ENCODE data around the gene RAD51B.

Gene RAD51B

DNA sequence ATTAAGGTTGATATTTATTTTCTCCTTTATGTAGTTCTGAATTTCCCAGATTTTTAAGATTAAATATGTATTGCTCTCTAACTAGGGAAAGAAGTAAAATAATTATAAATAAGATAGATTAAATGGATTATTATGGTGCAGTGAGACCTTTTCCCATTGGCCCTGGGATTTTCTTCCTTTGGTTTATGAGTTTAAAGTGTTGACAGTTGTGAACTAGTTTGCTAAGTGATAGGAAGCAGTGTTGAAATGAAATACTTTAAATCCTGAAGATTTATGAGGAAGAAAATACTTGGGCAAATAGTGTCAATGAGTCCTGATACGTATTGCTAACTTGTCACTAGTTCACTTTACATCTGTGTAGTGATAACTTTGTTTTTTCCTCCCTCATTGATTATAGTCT is 188.9 kb downstream of the RAD51B start:
- TF ChIP-seq, protein P1, sequence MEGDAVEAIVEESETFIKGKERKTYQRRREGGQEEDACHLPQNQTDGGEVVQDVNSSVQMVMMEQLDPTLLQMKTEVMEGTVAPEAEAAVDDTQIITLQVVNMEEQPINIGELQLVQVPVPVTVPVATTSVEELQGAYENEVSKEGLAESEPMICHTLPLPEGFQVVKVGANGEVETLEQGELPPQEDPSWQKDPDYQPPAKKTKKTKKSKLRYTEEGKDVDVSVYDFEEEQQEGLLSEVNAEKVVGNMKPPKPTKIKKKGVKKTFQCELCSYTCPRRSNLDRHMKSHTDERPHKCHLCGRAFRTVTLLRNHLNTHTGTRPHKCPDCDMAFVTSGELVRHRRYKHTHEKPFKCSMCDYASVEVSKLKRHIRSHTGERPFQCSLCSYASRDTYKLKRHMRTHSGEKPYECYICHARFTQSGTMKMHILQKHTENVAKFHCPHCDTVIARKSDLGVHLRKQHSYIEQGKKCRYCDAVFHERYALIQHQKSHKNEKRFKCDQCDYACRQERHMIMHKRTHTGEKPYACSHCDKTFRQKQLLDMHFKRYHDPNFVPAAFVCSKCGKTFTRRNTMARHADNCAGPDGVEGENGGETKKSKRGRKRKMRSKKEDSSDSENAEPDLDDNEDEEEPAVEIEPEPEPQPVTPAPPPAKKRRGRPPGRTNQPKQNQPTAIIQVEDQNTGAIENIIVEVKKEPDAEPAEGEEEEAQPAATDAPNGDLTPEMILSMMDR (IDR thresholded peaks at IDR 0.05; ENCODE audit: low read depth, low read length) = no peak
- no peak overlapping the region for H3K4me3 ChIP-seq (ENCODE audit: low read depth, low read length)
- in situ Hi-C loops (cut with HindIII; ENCODE audit: low sequenced_read_pairs) = no loop called here
- no peak for DNase-seq (ENCODE audit: low read depth, low spot score)

DNA sequence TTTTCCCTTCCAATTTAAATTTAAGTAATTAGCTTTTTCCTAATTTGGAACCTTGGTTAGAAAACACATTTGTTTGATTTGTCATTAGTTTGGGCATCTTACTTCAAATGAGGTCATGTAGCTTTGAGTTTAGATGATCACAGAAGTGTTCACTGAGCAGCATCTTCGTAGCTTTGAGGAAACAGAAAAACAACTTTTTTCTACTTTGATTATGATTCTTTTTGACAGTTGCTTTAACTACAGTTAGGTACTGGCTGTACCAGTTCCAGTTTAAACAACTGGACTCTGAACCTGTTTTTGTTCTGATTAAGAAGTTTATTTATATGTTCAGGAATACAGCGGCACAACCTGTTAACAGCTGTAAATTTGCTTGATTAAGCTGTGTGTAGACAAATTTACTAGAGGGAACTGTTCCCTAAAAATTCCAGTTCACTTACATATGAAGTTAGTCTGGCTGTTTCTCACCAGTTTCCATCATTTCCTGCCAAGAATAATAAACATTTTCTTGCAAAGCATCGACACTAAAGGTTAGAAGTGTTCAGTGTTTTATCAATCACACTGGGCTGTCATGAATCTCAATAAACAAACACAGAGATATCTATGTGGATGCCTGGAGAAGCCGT is 191.9 kb downstream of the RAD51B start:
- H3K4me3 ChIP-seq (ENCODE audit: low read depth, low read length) = no peak overlapping the region
- in situ Hi-C loops (cut with HindIII; ENCODE audit: low sequenced_read_pairs) = no loop called here
- peak; percentile 86 for DNase-seq (ENCODE audit: low read depth, low spot score)
- TF ChIP-seq, protein P1 (IDR thresholded peaks at IDR 0.05; ENCODE audit: low read depth, low read length) = no peak

DNA sequence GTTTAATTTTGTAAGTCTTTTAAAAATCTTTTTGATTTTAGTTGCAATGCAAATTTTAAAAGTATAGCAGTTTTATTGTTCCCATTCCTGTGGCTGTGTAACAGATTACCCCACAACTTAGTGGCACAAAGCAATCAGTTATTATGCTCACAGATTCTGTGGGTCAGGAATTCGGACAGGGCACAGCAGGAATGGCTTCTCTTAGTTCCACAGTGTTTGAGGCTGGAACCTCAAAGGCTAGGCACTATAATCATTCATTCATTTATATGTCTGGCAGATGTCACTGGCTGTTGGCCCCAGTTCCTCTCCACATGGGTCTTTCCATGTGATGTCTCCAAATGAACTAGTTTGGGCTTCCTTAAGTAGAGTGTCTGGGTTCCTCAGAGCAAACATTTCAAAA is 193.3 kb downstream of the RAD51B start:
- in situ Hi-C loops (cut with HindIII; ENCODE audit: low sequenced_read_pairs) = no loop called here
- H3K4me3 ChIP-seq (ENCODE audit: low read depth, low read length) = no peak overlapping the region
- TF ChIP-seq, protein P1 (IDR thresholded peaks at IDR 0.05; ENCODE audit: low read depth, low read length) = no peak
- peak; percentile 3 for DNase-seq (ENCODE audit: low read depth, low spot score)

DNA sequence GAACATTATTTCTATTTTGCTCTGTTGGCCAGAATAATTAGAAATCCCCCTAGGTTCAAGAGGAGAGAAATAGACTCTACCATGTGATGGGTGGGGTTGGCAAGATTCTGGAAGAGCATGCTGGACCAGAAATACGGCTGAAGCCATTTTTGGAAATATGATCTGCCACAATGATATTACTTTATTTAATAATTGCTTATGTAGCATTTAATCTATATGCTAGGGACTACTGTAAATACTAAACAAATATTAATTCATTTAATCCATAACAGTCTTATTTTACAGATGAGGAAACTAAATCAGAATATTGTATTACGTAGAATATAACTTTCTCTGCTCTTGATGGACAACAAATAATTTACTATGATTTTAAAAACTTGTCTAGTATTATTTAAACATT is 193.7 kb downstream of the RAD51B start:
- in situ Hi-C loops (cut with HindIII; ENCODE audit: low sequenced_read_pairs) = no loop called here
- TF ChIP-seq, protein P1 (IDR thresholded peaks at IDR 0.05; ENCODE audit: low read depth, low read length) = no peak
- no peak for DNase-seq (ENCODE audit: low read depth, low spot score)
- H3K4me3 ChIP-seq (ENCODE audit: low read depth, low read length) = no peak overlapping the region

DNA sequence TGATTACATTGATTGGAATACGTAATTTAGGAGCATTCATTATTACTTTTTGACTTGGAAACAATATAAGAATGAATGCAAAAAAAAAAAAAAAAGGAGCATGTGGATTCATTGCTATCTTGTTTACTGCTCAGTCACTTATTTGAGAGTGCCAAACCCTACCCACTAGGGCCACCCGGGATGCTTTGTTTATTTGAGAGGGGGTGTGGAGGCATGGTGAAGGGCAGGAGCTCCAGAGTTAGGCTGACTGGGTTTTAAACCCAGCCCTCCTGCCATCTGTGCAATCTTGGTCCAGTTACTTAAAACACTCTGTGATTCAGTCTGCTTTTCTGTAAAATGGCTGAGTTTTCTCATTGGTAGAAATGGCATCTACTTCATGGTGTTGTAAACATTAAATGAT is 195.2 kb downstream of the RAD51B start:
- DNase-seq (ENCODE audit: low read depth, low spot score) = no peak
- no peak overlapping the region for H3K4me3 ChIP-seq (ENCODE audit: low read depth, low read length)
- in situ Hi-C loops (cut with HindIII; ENCODE audit: low sequenced_read_pairs) = no loop called here
- TF ChIP-seq, protein P1 (IDR thresholded peaks at IDR 0.05; ENCODE audit: low read depth, low read length) = no peak

DNA sequence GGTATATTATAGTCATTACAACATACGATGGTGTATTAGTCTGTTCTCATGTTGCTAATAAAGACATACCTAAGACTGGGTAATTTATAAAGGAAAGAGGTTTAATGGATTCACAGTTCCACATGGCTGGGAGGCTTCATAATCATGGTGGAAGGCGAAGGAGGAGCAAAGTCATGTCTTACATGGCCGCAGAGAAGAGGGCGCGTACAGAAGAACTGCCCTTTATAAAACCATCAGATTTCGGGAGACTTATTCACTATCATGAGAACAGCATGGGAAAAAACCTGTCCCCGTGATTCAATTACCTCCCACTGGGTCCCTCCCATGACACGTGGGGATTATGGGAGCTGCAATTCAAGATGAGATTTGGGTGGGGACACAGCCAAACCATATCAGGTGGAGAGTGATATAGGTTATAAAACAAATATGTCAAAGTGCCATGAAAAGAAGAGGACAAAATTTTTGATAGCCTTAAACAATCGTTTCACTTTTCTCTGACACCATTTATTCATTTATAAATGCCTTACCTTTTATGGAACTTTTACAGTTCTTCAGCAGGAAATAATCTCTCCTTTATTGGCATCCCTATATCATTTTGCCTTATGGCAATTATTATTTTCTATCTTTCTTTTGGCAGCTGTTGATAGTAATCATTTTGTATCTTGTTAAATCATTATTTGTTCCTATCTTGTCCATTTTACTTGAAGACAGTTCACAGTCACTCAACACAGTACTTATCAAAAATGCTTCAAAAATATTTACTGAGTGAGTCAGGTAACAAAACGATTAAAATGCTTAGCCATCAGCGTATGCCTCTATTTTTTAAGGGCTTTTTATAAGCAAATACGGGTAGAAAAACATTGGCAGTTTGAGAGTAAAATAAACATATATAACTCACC is 196.0 kb downstream of the RAD51B start:
- in situ Hi-C loops (cut with HindIII; ENCODE audit: low sequenced_read_pairs) = no loop called here
- TF ChIP-seq, protein P1 (IDR thresholded peaks at IDR 0.05; ENCODE audit: low read depth, low read length) = no peak
- DNase-seq (ENCODE audit: low read depth, low spot score) = peak; percentile 4
- no peak overlapping the region for H3K4me3 ChIP-seq (ENCODE audit: low read depth, low read length)
